ENCODE measurements around the gene POU5F1.
"Not testable (repeated sequence)": the region's sequence is repeated elsewhere in the genome, so short reads cannot be mapped to it uniquely, and the experiment has no call there.

POU5F1 gene

GRCh38 chr6:31169123-31169857 is 1.2 kb downstream of the POU5F1 start:
- in situ Hi-C loops (cut with MboI; ENCODE audit: low sequenced_read_pairs): no loop called here

GRCh38 chr6:31168606-31169005 is 1.9 kb downstream of the POU5F1 start:
- in situ Hi-C loops (cut with MboI; ENCODE audit: low sequenced_read_pairs): no loop called here

GRCh38 chr6:31165986-31166385 is 4.5 kb downstream of the POU5F1 start:
- in situ Hi-C loops (cut with MboI; ENCODE audit: low sequenced_read_pairs): no loop called here

- in situ Hi-C loops (cut with MboI; ENCODE audit: low sequenced_read_pairs): not testable (repeated sequence)
These were observed 5.2 kb downstream of the POU5F1 start for GRCh38 chr6:31165064-31165832.

DNA sequence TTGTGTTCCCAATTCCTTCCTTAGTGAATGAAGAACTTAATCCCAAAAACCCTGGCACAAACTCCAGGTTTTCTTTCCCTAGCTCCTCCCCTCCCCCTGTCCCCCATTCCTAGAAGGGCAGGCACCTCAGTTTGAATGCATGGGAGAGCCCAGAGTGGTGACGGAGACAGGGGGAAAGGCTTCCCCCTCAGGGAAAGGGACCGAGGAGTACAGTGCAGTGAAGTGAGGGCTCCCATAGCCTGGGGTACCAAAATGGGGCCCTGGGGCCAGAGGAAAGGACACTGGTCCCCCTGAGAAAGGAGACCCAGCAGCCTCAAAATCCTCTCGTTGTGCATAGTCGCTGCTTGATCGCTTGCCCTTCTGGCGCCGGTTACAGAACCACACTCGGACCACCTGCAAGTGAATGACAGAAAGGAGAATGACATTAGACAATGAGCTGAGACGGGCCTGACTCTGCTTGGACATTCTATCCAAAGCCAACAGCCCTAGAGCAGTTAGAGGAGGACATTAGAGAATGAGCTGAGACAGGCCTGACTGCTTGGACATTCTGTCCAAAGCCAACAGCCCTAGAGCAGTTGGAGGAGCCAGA is 5.9 kb downstream of the POU5F1 start:
- in situ Hi-C loops (cut with MboI; ENCODE audit: low sequenced_read_pairs): not testable (repeated sequence)

DNA sequence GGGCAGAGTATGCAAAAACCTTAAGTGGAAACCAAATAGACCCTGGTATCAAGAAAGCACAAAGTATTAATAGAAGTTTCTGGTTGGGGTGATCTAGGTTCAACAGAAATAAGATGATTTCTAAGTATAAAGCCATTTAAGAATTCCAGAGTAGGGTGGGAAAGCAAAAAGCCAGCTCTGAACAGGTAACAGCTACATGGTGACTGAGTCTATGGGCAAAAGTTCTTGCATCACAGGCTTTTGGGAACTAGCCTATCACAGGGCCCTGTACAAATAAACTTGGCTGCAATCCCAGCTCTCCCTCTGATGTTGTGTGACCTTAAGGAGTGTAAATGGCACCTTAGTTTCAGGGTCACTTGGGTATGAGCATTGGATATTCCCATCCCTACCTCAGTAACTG is 6.6 kb downstream of the POU5F1 start:
- in situ Hi-C loops (cut with MboI; ENCODE audit: low sequenced_read_pairs): no loop called here

GRCh38 chr6:31162463-31163165 is 7.9 kb downstream of the POU5F1 start:
- in situ Hi-C loops (cut with MboI; ENCODE audit: low sequenced_read_pairs): no loop called here

GRCh38 chr6:31161216-31162126 is 9.0 kb downstream of the POU5F1 start:
- in situ Hi-C loops (cut with MboI; ENCODE audit: low sequenced_read_pairs): no loop called here

DNA sequence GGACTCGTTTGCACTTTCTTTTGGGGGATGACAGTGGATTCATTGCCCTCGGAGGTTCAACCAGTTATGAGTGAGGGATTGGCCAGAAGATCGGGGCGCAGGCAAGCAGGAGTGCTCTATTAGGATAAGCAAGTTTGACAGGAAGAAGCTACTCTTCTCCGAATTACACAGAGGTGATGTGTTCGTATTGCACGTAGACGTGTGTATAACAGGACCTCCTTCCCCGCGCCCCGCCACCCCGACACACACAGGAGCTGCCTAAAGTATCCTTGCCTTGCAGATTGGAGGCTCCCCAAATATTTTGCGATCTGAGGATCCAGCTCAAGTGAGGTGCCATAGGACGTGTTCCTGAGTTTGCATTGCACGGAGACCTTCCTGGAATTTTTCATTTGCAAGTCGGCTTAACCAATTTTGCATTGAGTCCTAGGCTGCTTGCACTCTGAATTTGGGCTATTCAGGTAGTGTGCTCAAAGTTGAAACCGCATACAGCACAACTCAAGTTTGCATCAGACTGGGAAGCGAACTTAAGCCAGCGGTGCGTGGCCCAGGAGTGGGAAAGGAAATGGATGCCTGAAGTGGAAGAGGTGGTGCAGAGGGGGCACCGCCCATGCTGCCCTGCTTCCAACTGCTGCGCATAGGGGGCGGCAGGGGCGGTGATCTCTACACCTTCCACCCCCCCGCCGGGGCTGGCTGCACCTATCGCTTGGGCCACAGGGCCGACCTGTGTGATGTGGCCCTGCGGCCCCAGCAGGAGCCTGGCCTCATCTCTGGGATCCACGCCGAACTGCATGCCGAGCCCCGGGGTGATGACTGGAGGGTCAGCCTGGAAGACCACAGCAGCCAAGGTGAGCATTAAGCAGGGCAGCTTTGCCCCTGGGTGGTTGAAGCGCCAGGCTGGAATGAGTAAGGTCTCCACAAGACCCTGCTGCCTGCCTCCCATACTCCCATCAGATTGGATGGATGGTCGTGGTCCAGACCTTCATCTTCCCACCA is 11.3 kb downstream of the POU5F1 start:
- in situ Hi-C loops (cut with MboI; ENCODE audit: low sequenced_read_pairs): no loop called here

DNA sequence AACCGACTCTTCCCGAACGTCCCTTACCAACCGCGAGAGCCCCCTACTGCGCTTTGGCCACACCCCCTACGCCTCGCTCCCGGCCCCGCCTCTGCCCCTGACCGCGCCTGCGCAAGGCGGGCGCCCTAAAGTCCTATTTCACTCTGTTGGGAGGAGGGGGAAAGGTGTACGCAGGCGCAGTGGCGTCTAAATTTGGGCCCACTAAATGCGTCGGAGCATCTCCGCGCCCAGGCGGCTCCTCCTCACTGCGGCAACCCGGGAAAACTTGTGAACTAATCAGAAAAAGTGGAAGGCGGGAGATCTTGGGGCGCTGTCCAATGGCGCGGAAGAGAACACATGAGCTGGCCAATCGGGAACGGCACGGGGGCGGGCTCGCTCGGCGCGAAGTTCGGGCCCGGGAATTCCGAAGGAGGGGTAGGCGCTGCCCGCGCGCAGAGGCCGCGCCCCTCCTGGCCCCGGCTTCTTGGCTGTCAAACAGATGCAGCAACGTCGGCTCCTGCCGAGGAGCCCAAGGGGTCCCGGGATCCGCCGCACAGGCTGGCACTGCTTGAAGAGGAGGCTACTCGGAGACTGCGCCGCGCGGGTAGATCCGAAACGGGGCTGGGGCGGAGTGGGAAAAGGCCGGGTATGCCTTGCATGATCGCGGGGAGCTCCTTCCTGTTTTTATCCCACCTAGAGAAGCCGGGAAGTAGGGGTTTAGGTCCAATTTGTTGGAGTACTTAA is 12.2 kb downstream of the POU5F1 start, which contains the start of gene TCF19:
Gene TCF19 (plus strand): TSS at position 450 of the 723 bp plus-strand sequence. CDS start 881 bp downstream, outside the sequence.
- in situ Hi-C loops (cut with MboI; ENCODE audit: low sequenced_read_pairs): no loop called here

- in situ Hi-C loops (cut with MboI; ENCODE audit: low sequenced_read_pairs): no loop called here
These were observed 12.9 kb downstream of the POU5F1 start, which contains the start of gene CCHCR1 for GRCh38 chr6:31157513-31158139. Gene CCHCR1 (minus strand): TSS chr6:31157802. CDS start chr6:31157600, 202 bp downstream.

DNA sequence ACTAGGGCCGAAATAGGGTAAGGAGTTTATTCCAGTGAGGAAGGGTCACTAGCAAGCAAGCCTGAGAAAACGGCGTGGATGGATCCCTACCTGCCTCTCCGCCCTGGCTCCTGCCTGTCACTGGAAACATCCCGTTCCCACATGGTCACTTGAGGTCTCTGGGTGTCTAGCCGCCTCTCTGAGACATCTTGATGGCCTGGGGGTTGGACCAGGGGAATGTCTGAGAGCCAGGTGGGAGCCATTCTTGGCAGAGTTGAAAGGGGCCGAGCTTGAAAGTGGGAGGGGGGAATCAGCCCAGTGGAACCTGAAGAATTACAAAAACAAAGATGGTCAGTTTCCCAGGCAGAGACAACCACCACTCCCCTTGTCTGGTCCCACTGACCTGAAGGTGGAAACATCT is 13.8 kb downstream of the POU5F1 start:
- in situ Hi-C loops (cut with MboI; ENCODE audit: low sequenced_read_pairs): no loop called here

GRCh38 chr6:31154436-31154835 is 16.0 kb downstream of the POU5F1 start:
- in situ Hi-C loops (cut with MboI; ENCODE audit: low sequenced_read_pairs): no loop called here

GRCh38 chr6:31152781-31153180 is 17.7 kb downstream of the POU5F1 start:
- in situ Hi-C loops (cut with MboI; ENCODE audit: low sequenced_read_pairs): no loop called here

GRCh38 chr6:31149827-31150447 is 20.5 kb downstream of the POU5F1 start:
- in situ Hi-C loops (cut with MboI; ENCODE audit: low sequenced_read_pairs): no loop called here

DNA sequence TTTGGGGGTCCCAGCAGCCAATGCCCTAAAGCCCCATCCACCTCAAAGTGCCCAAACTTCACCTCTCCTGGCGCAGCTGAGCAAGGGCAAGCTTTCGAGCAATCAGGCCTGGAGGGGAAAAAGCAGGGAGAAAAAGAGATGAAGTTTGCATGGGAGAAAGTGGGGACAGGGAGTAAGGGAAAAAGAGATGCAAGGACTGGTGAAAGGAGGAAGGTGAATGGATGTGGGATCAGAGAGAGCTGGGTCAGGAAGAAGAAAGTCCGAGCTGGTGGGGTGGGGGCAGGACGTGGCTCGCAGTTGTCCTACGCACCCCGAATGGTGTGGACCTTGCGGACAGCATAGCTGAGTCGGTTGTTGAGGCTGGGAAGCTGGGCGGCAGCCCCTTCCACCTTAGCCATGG is 25.1 kb downstream of the POU5F1 start:
- in situ Hi-C loops (cut with MboI; ENCODE audit: low sequenced_read_pairs): no loop called here

- in situ Hi-C loops (cut with MboI; ENCODE audit: low sequenced_read_pairs): no loop called here
These were observed 25.5 kb downstream of the POU5F1 start for GRCh38 chr6:31144970-31145340.
